Measurements from ENCODE around the gene FYCO1.

The FYCO1 gene

DNA sequence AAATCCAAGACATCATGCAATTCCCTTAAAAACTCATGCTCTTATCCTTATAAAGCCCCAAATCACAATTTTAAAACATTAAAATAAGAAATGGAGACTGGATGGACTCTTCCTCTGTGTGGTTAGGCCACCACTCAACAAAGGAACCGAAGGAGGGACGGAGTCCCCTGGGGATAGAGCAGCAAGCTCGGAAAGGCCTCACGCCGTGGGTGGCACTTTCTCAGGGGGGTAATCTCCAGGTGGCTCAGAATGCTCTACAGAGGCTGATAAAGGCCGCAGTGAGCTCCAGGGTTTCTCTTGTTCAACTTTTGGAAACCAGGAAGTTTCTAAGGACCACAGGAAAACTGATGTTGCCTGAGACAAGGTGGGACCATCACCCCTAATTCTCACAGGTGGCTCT lies 86.1 kb downstream of the FYCO1 start:
- TF ChIP-seq, protein P1, sequence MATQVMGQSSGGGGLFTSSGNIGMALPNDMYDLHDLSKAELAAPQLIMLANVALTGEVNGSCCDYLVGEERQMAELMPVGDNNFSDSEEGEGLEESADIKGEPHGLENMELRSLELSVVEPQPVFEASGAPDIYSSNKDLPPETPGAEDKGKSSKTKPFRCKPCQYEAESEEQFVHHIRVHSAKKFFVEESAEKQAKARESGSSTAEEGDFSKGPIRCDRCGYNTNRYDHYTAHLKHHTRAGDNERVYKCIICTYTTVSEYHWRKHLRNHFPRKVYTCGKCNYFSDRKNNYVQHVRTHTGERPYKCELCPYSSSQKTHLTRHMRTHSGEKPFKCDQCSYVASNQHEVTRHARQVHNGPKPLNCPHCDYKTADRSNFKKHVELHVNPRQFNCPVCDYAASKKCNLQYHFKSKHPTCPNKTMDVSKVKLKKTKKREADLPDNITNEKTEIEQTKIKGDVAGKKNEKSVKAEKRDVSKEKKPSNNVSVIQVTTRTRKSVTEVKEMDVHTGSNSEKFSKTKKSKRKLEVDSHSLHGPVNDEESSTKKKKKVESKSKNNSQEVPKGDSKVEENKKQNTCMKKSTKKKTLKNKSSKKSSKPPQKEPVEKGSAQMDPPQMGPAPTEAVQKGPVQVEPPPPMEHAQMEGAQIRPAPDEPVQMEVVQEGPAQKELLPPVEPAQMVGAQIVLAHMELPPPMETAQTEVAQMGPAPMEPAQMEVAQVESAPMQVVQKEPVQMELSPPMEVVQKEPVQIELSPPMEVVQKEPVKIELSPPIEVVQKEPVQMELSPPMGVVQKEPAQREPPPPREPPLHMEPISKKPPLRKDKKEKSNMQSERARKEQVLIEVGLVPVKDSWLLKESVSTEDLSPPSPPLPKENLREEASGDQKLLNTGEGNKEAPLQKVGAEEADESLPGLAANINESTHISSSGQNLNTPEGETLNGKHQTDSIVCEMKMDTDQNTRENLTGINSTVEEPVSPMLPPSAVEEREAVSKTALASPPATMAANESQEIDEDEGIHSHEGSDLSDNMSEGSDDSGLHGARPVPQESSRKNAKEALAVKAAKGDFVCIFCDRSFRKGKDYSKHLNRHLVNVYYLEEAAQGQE (IDR thresholded peaks at IDR 0.05; ENCODE audit: insufficient replicate concordance, low read depth), result no peak
- TF ChIP-seq SPI1 (IDR thresholded peaks at IDR 0.05; ENCODE audit: borderline replicate concordance, low read depth) (no peak), POLR2AphosphoS5 (IDR thresholded peaks at IDR 0.05; ENCODE audit: low read depth) (no peak), GABPA (IDR thresholded peaks at IDR 0.05; ENCODE audit: low read depth) (no peak)
- TF ChIP-seq, protein P2, sequence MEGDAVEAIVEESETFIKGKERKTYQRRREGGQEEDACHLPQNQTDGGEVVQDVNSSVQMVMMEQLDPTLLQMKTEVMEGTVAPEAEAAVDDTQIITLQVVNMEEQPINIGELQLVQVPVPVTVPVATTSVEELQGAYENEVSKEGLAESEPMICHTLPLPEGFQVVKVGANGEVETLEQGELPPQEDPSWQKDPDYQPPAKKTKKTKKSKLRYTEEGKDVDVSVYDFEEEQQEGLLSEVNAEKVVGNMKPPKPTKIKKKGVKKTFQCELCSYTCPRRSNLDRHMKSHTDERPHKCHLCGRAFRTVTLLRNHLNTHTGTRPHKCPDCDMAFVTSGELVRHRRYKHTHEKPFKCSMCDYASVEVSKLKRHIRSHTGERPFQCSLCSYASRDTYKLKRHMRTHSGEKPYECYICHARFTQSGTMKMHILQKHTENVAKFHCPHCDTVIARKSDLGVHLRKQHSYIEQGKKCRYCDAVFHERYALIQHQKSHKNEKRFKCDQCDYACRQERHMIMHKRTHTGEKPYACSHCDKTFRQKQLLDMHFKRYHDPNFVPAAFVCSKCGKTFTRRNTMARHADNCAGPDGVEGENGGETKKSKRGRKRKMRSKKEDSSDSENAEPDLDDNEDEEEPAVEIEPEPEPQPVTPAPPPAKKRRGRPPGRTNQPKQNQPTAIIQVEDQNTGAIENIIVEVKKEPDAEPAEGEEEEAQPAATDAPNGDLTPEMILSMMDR (IDR thresholded peaks at IDR 0.05; ENCODE audit: insufficient read depth, low read length), result no peak
- no peak overlapping the region for H3K4me3 ChIP-seq (replicated peaks; ENCODE audit: insufficient read depth, low read length)
- DNase-seq (ENCODE audit: low read depth in 1 of 2, low spot score in 1 of 2), result no peak
- no peaks in the 10 kb centered on the region for H3K27me3 ChIP-seq (ENCODE audit: insufficient read depth, poor library complexity, severe bottlenecking)
- no peak overlapping the region for H3K27ac ChIP-seq (replicated peaks)

DNA sequence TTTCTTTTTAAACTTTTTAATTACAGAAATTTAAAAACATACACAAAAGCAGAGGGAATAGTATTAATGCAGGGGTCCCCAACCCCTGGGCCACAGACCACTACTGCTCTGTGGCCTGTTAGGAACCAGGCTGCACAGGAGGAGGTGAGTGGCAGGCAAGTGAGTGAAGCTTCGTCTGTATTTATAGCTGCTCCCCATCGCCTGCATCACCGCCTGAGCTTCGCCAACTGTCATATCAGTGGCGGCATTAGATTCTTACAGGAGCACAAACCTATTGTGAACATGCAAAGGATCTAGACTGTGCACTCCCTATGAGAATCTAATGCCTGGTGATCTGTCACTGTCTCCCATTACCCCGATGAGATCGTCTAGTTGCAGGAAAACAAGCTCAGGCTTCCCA lies 86.9 kb downstream of the FYCO1 start:
- DNase-seq (ENCODE audit: low read depth in 1 of 2, low spot score in 1 of 2), result no peak
- no peaks in the 10 kb centered on the region for H3K27me3 ChIP-seq (ENCODE audit: insufficient read depth, poor library complexity, severe bottlenecking)
- no peak overlapping the region for H3K27ac ChIP-seq (replicated peaks)
- TF ChIP-seq SPI1 (IDR thresholded peaks at IDR 0.05; ENCODE audit: borderline replicate concordance, low read depth), result no peak
- TF ChIP-seq, protein P1 (IDR thresholded peaks at IDR 0.05; ENCODE audit: insufficient replicate concordance, low read depth), result no peak
- TF ChIP-seq, protein P2 (IDR thresholded peaks at IDR 0.05; ENCODE audit: insufficient read depth, low read length), result no peak
- TF ChIP-seq GABPA (IDR thresholded peaks at IDR 0.05; ENCODE audit: low read depth), result no peak
- TF ChIP-seq POLR2AphosphoS5 (IDR thresholded peaks at IDR 0.05; ENCODE audit: low read depth), result no peak
- H3K4me3 ChIP-seq (replicated peaks; ENCODE audit: insufficient read depth, low read length), result no peak overlapping the region

DNA sequence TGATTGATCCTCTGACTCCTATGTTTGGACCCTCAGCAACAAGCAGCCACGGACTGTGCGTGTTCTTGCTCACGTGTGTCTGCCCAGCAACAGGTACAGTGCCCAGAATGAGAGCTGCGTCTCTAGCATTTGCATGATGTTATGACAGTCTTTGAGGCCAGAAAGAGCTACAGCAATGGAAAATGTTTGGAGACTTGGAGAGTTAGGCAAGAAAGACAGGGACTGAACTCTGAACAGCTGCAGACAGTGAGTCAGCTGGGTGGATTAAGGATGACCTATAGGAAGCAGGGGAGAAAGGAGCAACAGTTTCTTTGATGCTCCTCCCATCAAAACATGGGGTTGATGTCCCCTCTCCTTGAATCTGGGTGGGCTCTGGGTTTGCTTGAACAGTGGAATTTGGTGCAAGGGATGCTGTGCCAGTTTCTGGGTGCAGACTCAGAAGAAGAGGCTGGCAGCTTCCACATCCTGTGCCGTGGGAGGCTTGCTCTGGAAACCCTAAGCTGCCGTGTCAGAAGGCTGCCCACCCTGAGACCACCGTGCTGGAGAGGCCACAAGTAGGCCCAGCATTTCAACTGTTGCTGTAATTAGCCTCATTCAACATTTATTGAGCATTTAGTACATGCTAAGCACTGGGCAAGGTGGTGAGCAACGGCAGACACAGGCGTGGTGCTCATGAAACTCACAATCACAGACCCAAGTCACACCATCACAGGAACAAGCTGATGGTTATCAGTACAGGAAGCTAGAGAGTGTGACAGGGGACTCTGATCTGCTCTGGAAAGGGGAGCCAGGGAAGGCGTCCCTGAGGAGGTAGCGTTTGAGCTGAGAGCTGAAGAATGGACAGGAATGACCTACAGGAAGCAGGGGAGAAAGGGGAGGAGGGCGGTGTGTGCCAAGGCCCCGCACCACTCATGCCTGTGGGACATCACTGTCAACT lies 87.6 kb downstream of the FYCO1 start:
- Histone ChIP-seq H3K27me3 (ENCODE audit: insufficient read depth, poor library complexity, severe bottlenecking) (no peaks in the 10 kb centered on the region), H3K4me3 (replicated peaks; ENCODE audit: insufficient read depth, low read length) (no peak overlapping the region), H3K27ac (replicated peaks) (no peak overlapping the region)
- no peak for DNase-seq (ENCODE audit: low read depth in 1 of 2, low spot score in 1 of 2)
- TF ChIP-seq SPI1 (IDR thresholded peaks at IDR 0.05; ENCODE audit: borderline replicate concordance, low read depth), result no peak
- TF ChIP-seq, protein P1 (IDR thresholded peaks at IDR 0.05; ENCODE audit: insufficient replicate concordance, low read depth), result no peak
- TF ChIP-seq, protein P2 (IDR thresholded peaks at IDR 0.05; ENCODE audit: insufficient read depth, low read length), result no peak
- TF ChIP-seq POLR2AphosphoS5 (IDR thresholded peaks at IDR 0.05; ENCODE audit: low read depth), result no peak
- no peak for TF ChIP-seq GABPA (IDR thresholded peaks at IDR 0.05; ENCODE audit: low read depth)

Measured in HL-60 (cell line).